ENCODE measurements around the gene NFATC3.

- TF ChIP-seq EZH2 (IDR thresholded peaks at IDR 0.05; ENCODE audit: low read depth) (no peak), CTCF (conservative IDR thresholded peaks at IDR 0.05) (no peak)
Observed at GRCh38 chr16:68131813-68132706, 46.9 kb downstream of the NFATC3 start.

Data from PC-9 (cell line).